Activated T-cell treated with anti-CD3 and anti-CD28 coated beads for 4 hours (primary cell): ENCODE results near the gene PSMA4.
"Not testable (repeated sequence)": the region's sequence is repeated elsewhere in the genome, so short reads cannot be mapped to it uniquely, and the experiment has no call there.

Experiments used
- DNase-seq: peaks from one replicate; pipeline ENCODE4 v3.0.0-alpha.2; 2020

Gene PSMA4

GRCh38 chr15:78552597-78552996, 12.4 kb downstream of the PSMA4 start:
- DNase-seq, result no peak

GRCh38 chr15:78560201-78560600, 20.0 kb downstream of the PSMA4 start:
- not testable (repeated sequence) for DNase-seq

GRCh38 chr15:78561490-78561889, 21.2 kb downstream of the PSMA4 start:
- DNase-seq, result no peak

- DNase-seq, result no peak
Observed at GRCh38 chr15:78563092-78563491, 22.8 kb downstream of the PSMA4 start.

- no peak for DNase-seq
Observed at GRCh38 chr15:78564743-78565096, 24.5 kb downstream of the PSMA4 start.

- DNase-seq, result peak; percentile 70
Observed at GRCh38 chr15:78565097-78565950, 25.1 kb downstream of the PSMA4 start, which contains the start of gene CHRNA5. Gene CHRNA5 (plus strand): TSS chr15:78565520. CDS start chr15:78565720, 200 bp downstream.

DNA sequence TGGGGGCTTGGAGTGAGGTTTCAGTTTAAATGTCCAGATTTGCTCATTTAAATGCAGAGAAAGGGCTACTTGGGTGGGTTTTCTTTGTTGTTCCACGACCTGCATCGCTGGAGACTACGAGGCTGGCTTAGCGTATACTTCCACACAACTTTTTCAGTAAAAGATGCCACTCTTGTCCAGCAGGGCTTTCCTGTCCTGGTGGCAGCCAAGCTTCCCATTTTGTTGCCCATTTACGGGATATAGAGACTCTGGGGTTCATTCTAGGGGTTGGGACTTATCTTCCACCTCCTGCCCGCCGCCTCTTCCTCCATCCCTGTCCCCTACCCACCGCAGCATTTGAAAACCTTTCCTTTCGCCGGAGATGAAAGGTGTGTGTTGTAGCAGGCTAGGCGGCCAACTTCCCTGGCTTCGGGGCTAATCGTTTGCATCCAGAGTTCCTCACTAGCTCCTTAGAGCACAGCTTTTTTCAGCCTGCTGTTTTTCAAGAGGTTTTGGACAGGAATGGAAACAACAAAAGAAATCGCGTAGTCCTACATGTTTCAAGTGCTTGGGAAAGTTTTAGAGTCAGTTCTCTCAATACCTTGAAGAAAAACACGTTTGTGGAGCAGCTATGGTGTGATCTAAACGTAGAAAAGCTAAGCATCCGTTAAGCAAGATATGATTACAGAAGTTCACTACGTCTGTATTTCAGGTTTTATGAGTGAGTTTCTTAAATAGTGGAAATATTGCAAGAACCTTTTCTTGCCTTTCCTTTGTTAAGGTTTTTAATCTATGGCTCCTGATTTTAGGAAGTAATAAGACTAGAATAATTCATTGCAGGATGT, 25.9 kb downstream of the PSMA4 start:
- no peak for DNase-seq

DNA sequence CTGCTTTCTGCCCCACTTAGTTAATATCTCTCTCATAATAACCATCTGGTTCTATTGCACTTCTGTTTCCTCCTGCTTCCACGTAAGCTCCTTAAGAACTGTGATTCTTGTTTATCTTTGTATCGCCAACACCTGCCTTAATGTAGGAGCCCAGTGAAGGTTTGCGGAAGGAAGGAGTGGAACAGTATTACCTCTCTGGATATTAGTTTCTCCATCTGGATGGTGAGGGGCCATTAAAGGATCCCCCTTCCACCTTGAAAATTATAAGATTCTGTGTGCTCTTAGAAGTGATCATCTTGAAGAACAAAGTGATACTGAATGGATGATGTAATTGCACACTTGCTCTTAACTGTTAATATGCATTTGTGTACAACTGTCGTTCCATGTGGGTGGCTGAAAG, 27.3 kb downstream of the PSMA4 start:
- no peak for DNase-seq

DNA sequence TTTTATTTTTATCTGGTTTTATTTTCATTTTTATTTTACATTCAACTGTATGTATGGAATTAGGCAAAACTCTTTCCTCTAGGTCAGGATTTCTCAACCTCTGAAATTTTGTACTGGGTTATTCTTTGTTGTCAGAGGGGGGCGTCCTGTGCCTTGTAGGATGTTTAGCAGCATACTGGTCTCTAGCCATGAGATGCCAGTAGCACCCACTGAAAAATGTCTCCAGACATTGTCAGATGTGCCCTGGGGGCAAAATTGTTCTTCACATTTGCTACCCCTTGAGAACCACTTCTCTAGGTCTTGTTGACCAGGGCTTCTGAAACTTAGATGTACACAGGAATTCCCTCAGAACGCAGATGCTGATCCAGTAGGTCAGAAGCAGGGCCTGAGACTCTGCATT, 30.5 kb downstream of the PSMA4 start:
- DNase-seq, result no peak

- DNase-seq, result no peak
Observed at GRCh38 chr15:78571382-78571781, 31.1 kb downstream of the PSMA4 start.

DNA sequence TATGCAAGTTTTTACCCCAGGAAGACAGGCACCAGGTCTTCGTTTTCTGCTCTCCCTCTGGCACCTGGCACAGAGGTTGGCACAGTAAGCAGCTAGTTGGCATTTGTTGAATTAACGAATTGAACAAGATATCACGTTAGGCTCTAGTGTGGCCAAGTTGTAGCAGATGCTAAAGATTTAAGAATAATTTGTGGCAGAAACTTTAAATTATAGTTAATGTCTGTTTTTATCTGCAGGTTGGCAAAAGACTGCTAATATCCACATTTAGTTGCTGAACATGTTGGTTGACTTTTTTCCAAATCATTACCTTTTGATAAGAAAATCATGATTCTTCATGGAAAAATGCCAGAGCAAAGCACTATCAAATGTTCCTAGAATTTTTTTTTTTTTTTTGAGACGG, 33.2 kb downstream of the PSMA4 start:
- DNase-seq, result no peak

DNA sequence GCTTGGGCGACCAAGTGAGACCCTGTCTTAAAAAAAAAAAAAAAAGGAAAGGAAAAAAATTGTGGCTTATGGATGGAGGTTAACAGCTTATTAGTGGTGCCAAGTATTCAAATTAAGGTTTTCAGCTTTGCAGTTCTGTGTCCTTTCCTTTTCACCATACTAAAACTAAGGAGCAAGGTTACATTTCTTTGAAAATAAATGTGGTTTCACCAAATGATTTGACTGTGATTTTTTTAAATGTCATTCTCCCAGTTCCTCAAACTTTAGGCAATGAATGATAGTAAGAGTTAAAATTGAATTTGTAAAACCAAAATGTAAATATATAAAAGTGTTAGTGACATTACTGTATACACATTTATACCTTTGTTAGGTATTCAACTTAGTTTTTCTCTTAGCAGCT, 34.7 kb downstream of the PSMA4 start:
- DNase-seq, result no peak

DNA sequence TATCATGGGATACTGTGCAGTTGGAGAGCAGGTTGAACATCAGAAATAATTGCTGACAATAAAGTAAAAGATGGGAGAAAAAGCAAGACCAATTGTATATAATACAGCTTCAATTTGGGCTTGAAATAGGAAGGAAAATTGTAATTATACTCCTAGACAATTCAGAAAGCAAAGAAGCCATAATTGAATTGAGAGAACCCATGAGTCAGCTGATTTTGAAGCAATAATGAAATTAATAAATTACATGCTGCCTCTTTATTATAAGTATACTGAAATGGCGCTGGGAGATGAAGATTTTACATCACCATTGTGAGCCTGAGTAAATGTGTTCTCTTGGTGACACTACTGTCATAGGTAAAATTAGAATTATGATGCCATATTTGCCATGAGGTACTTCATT, 57.3 kb downstream of the PSMA4 start:
- no peak for DNase-seq

GRCh38 chr15:78598348-78598747, 58.1 kb downstream of the PSMA4 start:
- no peak for DNase-seq

DNA sequence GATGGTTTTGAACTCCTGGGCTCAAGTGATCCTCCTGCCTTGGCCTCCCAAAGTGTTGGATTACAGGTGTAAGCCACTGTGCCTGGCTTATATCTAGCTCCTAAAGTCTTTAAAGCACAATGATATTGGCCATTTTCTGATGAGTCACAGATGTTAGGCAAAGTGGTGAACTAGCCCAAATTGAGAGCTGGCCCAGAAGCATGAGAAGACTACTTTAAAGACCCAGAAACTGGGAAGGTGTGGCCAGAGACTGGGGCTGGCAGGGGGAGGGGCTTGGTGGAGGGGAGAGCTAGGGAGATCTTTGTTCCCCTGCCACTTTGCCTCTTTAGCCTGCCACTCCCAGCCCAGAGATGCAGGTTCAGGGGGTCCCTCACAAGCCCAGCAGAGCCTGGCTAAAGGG, 58.9 kb downstream of the PSMA4 start:
- no peak for DNase-seq
